ENCODE measurements around the gene ZNF414.
"Not testable (repeated sequence)": the region's sequence is repeated elsewhere in the genome, so short reads cannot be mapped to it uniquely, and the experiment has no call there.

ZNF414 gene

DNA sequence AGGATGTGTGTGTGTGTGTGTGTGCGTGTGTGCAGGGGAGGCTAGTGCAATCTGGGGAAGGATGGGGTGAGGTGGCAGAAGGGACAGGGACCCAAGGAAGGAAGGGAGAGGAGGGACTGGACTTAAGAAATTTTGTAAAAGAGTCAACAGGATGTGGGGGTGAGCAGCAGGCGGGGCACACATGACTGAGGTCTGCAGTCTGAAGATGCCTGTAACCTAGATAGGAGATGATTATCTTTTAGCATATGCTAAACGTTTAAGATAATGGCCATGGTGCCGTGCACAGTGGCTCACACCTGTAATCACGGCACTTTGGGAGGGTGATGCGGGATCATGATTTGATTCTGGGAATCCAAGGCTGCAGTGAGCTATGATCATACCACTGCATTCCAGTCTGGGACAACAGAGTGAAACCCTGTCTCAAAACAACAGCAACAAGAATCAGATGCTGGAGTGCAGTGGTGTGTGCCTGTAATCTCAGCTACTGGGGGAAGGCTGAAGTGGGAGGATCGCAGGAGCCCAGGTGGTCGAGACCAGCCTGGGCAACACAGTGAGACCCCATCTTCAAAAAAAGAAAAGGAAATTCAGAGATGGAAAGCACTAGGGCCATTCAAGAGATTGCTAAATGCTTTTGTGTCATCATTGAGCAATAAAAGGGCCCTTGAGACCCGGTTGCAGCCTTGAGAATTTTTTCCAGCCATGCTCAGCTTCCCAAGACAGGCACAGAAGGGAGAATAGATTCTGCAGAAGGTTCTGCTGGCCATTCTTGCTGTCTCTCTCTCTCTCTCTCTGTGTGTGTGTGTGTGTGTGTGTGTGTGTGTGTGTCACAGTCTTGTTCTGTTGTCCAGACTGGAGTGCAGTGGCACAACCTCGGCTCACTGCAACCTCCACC, 3.8 kb upstream of the ZNF414 start:
- DNase-seq = no peak

DNA sequence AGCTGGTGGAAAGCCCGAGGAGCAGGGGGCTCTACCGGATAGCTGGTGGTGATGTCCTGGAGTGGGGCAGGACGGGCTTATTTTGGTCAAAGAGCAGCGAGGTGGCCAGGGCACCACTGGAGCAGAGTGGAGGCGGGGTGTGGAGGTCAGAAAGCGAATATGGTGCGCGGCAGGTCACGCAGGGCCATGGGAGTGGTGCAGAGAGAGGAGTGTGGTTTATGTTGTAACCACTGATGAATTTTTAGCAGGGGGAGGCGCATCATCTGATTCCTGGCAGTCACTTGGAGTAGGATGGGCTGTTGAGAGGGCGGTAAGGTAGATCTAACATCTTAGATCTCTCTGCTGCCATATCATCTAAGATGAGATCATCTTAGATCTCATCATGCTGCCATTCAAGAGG, 1.4 kb upstream of the ZNF414 start:
- no peak for DNase-seq

DNA sequence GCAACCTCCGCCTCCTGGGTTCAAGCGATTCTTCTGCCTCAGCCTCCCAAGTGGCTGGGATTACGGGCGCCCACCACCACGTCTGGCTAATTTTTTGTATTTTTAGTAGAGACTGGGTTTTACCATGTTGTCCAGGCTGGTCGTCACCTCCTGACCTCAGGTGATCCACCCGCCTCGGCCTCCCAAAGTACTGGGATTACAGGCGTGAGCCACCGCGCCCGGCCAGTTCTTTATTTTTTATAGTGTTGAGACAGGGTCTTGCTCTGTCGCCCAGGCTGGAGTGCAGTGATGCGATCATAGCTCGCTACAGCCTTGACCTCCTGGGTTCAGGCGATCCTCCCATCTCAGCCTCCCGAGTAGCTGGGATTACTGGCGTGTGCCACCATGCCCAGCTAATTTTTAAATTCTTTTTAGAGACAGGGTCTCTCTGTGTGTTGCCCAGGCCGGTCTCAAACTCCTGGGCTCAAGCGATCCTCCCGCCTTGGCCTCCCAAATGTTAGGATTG, 590 bp upstream of the ZNF414 start:
- DNase-seq = not testable (repeated sequence)

DNA sequence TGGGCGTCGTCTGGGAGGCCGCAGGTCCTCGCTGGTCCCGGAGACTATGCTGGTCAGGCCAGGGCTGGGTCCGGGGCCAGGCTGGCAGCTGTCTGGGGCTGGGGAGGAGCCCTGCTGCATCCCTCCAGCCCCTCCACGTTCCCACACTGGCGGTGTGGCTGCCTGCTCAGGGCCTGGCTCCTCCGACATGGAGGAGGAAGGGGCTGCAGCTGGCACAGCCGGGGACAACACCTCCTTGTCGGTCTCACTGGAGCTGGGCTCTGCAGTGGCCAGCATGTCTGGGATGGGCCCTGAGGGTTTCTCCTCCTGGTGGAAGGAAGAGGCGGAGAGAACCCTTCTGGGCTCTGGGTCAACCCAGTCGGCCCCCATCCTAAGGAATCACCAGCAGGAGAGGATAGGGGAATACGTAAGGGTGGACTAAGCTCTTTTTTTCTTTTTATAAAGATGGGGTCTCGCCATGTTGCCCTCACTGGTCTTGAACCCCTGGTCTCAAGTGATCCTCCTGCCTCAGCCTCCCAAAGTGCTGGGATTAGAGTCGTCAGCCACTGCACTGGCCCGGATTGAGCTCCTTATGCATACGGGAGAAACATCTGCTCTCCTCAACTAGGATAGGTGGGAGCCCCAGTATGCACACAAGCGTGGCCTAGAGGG, 806 bp downstream of the ZNF414 start:
- DNase-seq = no peak

DNA sequence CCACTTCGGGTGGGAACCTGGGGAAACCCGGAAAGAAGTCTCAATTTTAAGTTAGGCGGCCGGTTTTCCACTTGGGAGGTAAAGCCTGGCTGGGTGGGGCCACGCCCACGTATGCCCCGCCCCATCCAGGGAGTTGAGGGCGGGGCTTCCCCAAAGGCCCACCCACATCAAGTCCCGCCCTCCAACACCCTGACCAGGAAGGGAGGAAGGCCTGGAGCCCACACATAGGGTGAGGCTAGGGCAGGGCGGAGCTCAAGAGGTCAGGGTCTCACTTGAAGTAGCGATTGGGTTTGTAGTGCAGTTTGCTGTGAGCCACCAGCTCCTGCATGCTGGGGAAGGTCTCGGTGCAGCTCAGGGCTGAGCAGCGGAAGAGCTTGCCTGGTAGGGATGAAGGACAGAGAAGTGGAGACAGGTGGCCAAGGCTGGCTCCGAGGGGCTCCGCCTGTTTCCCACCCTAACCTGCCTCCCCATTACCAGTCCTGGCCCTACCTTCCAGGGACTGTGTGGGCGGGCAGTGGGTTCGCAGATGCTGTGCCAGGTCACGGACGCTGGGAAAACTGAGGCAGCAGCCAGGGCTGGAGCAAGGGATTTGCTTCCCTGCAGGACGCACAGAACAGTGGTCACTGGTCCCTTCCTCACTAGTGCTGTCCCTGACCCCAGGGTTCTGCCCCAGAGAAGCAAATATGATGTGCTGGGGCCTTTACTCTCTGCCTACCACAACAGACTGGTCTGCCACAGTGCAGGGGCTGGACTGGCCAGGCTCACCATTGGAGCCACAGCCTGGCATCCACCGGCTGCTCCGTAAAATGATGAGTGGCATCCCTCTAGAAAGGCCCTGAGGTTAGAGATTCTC, 1.6 kb downstream of the ZNF414 start:
- no peak for DNase-seq

DNA sequence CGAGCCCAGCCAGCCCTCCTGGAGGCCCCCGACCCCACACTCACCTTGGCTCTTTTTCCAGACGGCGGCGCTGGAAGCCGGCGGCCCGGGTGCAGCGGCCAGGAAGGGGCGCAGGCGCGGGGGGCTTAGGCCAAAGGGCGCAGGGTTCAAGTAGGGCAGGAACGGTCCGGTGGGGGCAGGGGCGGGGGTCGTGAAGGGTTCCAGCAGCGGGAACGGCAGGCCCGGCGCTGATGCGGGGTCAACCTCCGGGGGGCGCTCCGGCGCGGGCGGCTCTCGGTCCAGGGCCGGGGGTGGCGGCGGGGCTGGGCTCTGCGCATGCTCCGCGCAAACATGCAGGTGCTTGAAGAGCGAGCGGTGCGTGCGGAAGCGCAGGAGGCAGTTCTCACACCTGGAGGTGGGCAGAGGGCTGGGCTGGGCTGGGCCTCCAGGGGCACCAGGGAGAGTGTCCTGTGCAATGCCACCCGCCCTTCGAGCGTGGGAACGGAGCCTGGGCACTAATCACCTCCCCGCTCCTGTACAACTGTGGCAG, 2.3 kb downstream of the ZNF414 start:
- no peak for DNase-seq

DNA sequence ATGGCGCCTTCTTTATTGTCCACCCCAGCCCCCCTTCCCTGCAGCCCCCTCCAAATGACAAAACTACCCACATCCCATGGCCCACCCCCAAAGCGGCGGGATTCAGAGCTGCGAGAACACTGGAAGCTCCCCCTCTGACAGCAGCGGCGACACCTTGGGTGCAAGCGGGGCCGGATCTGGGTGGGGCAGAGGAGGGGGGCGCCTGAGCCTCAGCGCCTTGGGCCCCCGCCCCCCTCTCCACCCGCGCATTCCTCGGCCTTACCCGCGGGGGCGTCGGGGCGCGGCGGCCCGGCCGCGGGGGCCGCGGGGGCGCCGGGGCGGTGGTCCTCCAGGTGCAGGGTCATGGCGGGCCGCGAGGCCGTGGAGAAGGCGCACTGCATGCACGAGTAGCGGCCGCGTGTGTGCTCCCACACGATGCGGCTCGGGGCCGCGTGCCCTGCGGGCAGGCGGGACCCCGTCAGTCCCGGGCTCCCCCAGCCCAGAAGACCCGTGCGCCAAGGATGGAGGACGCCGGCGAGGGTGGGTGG, 3.3 kb downstream of the ZNF414 start:
- no peak for DNase-seq

DNA sequence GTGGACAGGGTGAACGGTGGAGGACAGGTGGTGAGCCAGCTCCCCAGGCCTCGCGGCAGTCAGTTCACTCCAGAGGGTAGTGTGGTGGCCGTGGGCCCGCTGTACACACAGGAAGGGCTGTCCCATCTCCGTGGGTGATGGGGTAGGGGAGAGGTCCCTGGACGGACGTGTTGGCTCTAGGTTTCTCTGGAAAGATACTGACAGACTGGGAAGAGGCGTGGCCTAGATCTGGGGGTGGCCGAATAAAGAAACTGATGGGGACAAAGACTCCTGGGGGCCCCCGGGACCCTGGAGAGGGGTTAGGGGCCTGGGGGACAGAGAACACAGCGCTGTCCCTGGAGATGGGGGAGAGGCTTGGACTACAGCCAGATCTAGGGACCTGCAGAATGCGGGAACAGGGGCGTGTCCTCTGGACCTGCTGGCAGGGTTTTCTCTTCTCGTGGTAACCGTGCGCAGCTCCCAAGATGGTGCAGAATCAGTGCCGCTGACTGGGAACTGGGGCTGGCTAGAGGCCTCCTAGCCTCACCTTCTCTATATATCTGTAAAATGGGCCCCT, 7.5 kb downstream of the ZNF414 start:
- DNase-seq = peak; percentile 24

DNA sequence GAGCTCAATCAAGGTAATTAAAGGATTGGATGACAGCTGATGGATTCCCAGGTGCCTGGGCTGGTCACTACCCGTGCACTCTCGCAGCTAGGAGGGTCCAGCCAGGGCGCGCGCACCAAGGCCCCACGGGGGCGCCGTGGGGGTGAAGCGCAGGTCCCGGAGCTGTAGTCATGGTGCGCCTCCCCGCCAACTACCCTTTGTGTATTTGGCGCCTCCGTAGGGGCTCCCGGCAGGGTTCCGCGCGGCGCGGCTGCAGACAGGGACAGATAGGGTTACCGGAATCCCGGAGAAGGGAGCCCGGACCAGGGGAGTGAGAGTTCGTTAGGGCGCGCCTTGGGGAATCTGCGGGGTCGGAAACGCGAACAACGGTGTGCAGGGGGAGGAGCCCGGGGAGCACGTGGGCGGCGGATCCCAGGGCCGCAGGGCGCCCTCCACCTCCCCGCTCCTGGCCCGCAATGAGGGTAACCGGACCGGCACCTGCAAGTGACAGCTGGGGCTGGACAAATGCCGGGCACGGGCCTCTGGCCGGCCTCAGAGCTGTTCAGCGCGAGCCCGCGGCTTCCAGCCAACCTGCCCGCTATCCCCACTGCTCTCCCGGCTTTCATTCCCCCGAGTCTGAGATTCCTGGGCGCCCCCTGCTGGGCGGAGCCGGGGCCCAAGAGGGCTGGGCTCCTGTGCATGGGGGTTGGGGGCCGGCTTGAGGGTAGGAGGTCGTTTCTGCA, 8.1 kb downstream of the ZNF414 start:
- peak; percentile 65 for DNase-seq

DNA sequence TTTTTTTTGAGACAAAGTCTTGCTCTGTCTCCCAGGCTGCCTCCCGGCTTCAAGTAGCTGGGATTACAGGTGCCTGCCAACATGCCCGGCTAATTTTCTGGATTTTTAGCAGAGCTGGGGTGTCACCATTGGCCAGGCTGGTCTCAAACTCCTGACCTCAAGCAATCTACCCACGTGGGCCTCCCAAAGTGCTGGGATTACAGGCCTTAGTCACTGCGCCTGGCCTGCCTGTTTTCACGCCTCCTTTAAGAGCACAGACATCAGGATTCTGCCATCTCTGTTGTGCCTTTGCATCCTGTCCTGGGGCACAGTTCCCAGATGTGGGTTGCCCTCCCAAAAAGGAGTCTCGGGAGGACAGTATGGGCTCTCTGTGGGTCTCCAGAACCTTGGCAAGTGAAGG, 9.0 kb downstream of the ZNF414 start:
- DNase-seq = no peak

DNA sequence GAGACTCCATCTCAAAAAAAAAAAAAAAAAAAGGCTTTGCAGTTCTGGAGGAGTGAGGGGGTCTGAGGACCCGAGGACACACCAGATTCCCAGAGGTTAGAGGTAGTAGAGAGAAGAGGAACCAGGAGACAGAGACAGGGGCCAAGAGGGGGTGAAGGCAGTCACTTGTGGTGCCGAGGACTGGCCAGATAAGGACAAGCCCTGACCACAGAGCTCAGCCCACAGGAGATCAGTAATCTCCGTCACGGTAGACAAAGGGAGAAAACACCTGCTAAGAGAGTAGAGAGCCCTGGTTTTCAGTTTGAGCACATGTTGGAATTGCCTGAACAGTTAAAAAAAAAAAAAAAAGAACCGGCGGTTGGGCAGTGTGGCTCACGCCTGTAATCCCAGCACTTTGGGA, 9.8 kb downstream of the ZNF414 start:
- no peak for DNase-seq

DNA sequence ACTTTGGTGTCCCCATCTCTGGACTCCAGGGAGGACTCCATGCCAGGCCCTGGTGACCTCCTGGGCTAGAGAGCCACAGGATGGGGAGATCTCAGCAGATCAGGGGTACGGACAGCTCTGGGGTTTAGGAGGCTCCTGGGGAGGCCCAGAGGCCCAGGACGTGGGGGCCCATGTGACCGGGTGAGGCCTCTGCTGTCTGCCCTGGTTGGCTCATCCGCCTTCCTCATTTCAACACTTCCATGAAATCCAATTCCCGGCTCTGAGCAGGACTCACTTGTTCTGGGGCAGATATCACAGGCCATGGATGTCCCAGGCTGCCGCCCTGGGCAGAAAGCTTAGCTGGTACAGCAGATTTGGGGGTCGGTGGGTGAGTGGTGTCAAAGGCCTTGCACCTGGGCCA, 10.5 kb downstream of the ZNF414 start:
- DNase-seq = no peak

DNA sequence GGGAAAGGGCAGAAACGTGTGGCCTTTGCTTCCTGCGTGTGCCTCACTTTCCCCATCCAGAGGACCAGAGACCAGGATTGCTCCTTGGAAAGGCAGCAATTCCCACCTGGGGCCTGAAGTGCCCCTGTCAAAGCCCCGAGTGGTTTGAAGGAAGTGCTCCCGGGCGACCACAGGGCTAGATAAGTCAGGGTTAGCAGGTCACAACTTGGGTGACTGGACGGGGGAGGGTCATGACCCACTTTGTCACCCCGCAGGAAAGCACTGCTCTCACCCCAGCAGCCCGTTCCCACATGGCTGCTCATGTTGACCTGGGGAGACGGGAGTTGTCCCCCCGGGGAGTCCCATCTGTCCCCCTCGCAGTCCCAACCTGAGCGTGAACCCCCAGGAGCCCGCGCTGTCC, 12.0 kb downstream of the ZNF414 start:
- no peak for DNase-seq

DNA sequence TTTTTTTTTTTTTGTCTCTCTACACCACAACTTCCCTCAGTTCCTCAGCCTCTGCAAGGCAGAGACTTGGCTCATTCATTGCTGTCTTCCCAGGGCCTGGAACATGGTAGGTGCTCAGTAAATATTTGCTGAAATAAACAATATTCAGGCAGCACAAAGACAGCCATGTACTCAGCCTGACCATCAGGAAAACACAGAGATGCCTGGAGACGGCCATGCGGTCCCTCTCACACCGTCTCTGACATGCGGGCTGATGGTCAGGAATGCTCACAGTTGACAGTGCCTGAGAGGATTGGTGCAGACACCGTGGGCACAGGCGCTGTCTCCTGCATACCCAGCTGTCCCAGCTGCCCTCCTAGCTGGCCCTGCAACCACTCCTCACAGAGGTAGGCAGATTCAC, 12.5 kb downstream of the ZNF414 start:
- DNase-seq = no peak

DNA sequence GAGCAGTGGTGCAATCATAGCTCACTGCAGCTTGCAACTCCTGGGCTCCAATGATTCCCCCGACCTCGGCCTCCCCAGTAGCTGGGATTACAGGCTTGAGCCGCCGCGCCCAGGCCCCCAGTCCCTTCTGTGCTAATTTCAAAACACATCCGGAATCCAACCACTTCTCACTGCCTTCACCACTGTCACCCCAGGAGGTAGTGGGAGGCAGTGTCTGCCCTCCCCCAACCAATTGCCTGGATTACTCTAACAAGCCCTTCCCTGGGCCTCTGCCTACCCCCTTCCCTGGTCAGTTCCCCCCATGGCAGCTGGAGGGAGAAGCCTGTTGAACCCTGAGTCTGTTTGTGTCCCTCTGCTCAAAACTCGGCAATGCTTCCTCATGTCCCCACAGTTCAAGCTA, 13.8 kb downstream of the ZNF414 start:
- no peak for DNase-seq

DNA sequence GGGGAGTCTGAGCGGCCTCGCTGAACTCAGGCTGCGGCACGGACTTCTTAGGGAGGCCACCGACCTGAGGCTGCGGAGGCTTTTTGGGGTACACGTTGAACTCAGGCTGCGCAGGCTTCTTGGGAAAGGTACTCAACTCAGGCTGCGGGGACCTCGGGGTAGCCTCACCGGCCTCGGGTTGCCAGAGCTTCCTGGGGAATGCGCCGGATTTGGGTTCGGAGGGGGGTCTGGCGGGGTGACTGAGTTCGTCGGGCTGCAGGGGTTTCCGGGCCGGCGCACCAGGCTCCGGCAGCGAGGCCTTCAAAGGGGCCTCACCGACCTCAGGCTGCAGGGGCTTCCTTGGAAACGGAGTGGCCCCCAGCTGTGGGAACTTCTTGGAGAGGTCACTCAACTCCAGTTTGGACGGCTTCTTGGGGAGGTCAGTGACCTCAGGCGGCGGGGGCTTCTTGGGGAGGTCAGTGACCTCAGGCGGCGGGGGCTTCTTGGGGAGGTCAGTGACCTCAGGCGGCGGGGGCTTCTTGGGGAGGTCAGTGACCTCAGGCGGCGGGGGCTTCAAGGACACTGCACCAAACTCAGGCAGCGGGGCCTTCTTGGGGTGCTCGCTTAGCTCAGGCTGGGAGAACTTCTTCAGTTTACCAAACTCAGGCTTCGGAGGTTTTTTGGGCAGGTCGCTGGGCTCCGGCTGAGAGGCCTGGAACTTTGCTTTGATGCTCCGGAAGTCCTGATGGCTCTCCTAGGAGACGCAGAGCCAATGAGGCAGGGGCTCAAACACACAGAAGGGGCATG, 14.7 kb downstream of the ZNF414 start:
- DNase-seq = no peak

DNA sequence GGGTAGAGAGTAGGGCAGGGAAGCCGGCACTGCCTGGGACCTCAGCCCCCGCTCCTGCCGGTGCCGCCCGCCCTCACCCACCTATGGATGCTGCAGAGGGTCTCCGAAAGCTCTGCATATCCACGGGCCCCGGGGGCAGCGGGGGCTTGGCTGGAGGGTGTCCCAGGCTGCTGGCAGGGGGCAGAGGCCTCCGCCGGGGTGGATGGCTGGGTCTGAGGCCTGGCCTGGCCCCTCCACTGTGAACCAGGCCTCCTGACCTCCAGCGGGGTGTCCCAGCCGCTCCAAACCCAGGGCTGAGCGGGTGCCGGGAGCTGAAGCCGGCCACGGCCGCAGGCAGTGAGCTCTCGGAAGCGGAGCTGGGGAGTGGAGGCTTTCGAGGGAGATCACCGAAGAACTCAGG, 15.7 kb downstream of the ZNF414 start:
- no peak for DNase-seq

DNA sequence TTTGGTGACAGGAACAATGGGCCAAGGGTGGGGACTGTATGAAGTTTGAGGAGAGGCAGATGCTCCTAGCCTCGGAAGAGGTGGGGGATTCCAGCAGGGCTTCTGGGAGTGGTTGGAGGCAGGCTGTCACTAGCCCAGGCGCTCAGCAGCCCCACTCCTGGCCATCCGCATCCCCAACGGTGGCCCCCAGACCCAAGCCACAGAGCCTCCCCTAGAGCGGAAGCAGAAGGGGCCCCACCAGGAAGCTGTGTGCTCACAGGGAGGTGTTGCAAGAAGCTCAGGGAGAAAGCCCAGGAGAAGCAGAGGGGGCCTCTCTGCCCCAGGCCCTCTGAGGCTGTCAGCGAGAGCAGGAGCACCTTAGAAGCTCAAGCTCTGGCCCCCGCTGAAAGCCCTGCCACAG, 19.8 kb downstream of the ZNF414 start:
- no peak for DNase-seq

DNA sequence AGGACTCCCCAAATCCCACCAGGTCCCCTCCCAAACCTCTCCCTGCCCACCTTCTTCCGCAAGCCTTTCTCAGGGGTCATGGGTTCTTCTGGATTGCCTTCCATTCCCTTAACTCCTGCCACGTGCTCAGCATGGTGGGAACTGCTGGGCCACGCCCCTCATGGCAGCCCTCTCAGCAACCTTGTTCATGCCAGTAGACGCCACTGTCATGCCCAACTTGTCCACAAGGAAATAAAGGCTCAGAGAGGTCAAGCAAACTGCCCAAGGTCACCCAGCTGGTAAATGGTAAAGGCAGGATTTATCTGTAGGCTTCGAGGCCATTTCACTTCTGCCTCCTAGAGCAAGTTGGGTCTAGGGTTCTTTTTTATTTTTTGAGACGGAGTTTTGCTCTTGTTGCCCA, 22.4 kb downstream of the ZNF414 start:
- DNase-seq = no peak

DNA sequence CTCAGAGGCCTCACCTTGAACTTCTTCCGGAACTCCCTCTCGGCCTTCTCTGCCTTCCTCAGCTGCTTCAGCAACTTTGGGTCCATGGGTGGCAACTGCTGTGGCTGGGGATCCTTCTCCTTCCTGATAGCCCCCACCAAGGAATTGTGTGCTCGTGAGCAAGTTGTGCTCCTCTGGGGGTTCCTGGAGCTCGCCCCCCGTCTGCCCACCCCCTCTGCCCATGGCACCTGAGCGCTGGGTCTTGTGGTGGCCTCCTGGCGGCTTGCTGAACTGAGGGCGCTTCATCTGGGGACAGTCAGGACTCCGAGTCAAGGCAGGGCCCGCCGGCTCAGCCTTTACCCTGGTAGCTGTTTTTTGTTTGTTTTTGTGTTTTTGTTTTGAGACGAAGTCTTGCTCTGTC, 23.1 kb downstream of the ZNF414 start:
- DNase-seq = no peak

DNA sequence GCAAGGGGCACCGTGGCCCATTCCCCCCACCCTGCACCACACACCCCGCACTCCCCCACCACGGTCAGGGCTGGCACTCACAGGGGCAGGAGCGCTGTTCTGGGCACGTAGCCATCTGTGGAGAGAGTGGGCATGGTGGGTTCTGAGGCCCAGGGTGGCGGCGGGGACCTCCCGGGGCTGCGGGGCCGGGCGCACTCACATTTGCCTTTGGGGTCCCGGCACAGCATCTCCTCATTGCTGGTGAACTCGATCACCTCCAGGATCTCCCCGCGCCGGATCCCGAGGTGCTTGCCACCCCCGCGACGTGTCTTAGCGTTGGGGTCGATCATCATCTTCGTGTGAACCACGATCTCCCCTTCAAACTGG, 23.6 kb downstream of the ZNF414 start:
- no peak for DNase-seq

Data from NCI-H345 (cell line).